Endothelial cell of umbilical vein (primary cell): ENCODE measurements around the gene PCDH9. TPM values are rescaled to one million over a fixed set of nuclear protein-coding genes. Genes with fewer than 3 reads are reported as not detected.

Source experiments
- BruUV-seq: library from RNA; stranded (reverse); fragments of 400-500 nt; replicated peaks from 2 replicates; lab custom pipeline; 2021; lab: Mats Ljungman, UMichigan
- CTCF ChIA-PET: fragments of 300-600, 350-600 bp; sonication (Branson Sonifier 250); formaldehyde crosslinking; loops from one replicate; lab custom pipeline; 2021; ENCODE audit warnings: antibody characterized with exemption, inconsistent platforms; lab: Charles Lee
- POLR2A ChIA-PET: fragments of 300-600, 350-600 bp; sonication (Branson Sonifier 250); formaldehyde crosslinking; loops from one replicate; lab custom pipeline; 2021; ENCODE audit warnings: antibody characterized with exemption, inconsistent platforms; lab: Charles Lee
- DNase-seq: peaks from one replicate; pipeline ENCODE4 v3.0.0-alpha.2; 2011; ENCODE audit warnings: low read depth, low spot score
- FAIRE-seq: peaks from 2 replicates; lab custom pipeline; 2011; peaks lifted over from hg19 to GRCh38; lab: Jason Lieb, UNC
- H2AFZ ChIP-seq: 2 replicates; pipeline ENCODE4 v1.6.0; 2012; ENCODE audit warnings: low read depth, low read length, control low read depth, inconsistent platforms
- H3K27ac ChIP-seq: 2 replicates; pipeline ENCODE4 v1.5.1; 2011; ENCODE audit warnings: low read depth, mild to moderate bottlenecking, control low read depth, low read length, moderate library complexity; ENCODE audit not compliant: insufficient read depth
- H3K27me3 ChIP-seq, 2 experiments: 2 replicates each; pipeline versions ENCODE4 v1.6.0 to v1.6.1; 2011; ENCODE audit warnings: low read length in 2 of 2, mixed read lengths in 1 of 2; ENCODE audit not compliant: control insufficient read depth in 2 of 2, insufficient read depth in 2 of 2
- H3K36me3 ChIP-seq, 2 experiments: 2 replicates in 1 of 2; 3 replicates in 1 of 2; pipeline ENCODE4 v1.5.1; 2011; ENCODE audit warnings: low read length in 2 of 2, mild to moderate bottlenecking in 1 of 2, moderate library complexity in 1 of 2; ENCODE audit not compliant: control insufficient read depth in 2 of 2, insufficient read depth in 2 of 2; ENCODE audit errors: extremely low read depth in 1 of 2
- H3K4me1 ChIP-seq: 3 replicates; pipeline ENCODE4 v1.5.1; 2011; ENCODE audit warnings: mild to moderate bottlenecking, low read length; ENCODE audit not compliant: control insufficient read depth, insufficient read depth; ENCODE audit errors: extremely low read depth
- H3K4me2 ChIP-seq: 2 replicates; pipeline ENCODE4 v1.6.1; 2011; ENCODE audit warnings: low read length, control low read depth, mixed read lengths; ENCODE audit not compliant: insufficient read depth
- H3K4me3 ChIP-seq, 3 experiments: fragments of 200-600 bp in 1 of 3; sonication (generic), shearing (Covaris generic) in 1 of 3; replicated peaks in 1 of 3; 2 replicates each; pipeline ENCODE4 v1.5.1; 2011 to 2016; ENCODE audit warnings: control low read depth in 3 of 3, low read length in 3 of 3, mild to moderate bottlenecking in 2 of 3, inconsistent platforms in 1 of 3, low read depth in 1 of 3, moderate library complexity in 1 of 3; ENCODE audit not compliant: insufficient read depth in 1 of 3
- H3K79me2 ChIP-seq: 2 replicates; pipeline ENCODE4 v1.6.0; 2012; ENCODE audit warnings: low read length, inconsistent platforms; ENCODE audit not compliant: control insufficient read depth, insufficient read depth
- H3K9ac ChIP-seq: replicated peaks from 2 replicates; pipeline ENCODE3; 2011; ENCODE audit warnings: low read length, control low read depth; ENCODE audit not compliant: insufficient read depth; ENCODE audit errors: extremely low read depth
- H3K9me1 ChIP-seq: replicated peaks from 3 replicates; pipeline ENCODE4 v1.6.0; 2011; ENCODE audit warnings: mild to moderate bottlenecking, low read length; ENCODE audit not compliant: control insufficient read depth, insufficient read depth; ENCODE audit errors: extremely low read depth
- H3K9me3 ChIP-seq: replicated peaks from 2 replicates; pipeline ENCODE4 v1.5.1; 2012; ENCODE audit warnings: low read length, inconsistent platforms; ENCODE audit not compliant: control insufficient read depth, insufficient read depth
- H4K20me1 ChIP-seq: replicated peaks from 2 replicates; pipeline ENCODE3; 2011; ENCODE audit warnings: mild to moderate bottlenecking, low read length; ENCODE audit not compliant: control insufficient read depth, insufficient read depth; ENCODE audit errors: extremely low read depth
- EZH2 ChIP-seq: IDR thresholded peaks from 2 replicates; pipeline ENCODE4 v1.6.1; 2012; ENCODE audit warnings: borderline replicate concordance, low read depth, mild to moderate bottlenecking, moderate library complexity, low read length, inconsistent platforms; ENCODE audit not compliant: severe bottlenecking
- FOS ChIP-seq: IDR thresholded peaks from 2 replicates; pipeline ENCODE4 v1.6.1; 2011; ENCODE audit warnings: mild to moderate bottlenecking, low read length, moderate library complexity, borderline replicate concordance; ENCODE audit not compliant: insufficient read depth
- GATA2 ChIP-seq: IDR thresholded peaks from 2 replicates; pipeline ENCODE4 v1.7.0; 2011; ENCODE audit warnings: low read depth, mild to moderate bottlenecking, moderate library complexity, mixed read lengths, low read length; ENCODE audit not compliant: insufficient read length, insufficient read depth
- JUN ChIP-seq: IDR thresholded peaks from 2 replicates; pipeline ENCODE4 v1.6.1; 2011; ENCODE audit warnings: borderline replicate concordance, low read depth; ENCODE audit not compliant: insufficient read length, insufficient read depth
- MYC ChIP-seq: IDR thresholded peaks from one replicate; pipeline ENCODE4 v1.6.1; 2011; ENCODE audit warnings: mild to moderate bottlenecking, low read depth, low read length
- POLR2A ChIP-seq: IDR thresholded peaks from 2 replicates; pipeline ENCODE4 v1.6.1; 2012; ENCODE audit warnings: low read depth, mild to moderate bottlenecking, control low read depth, low read length
- POLR2AphosphoS5 ChIP-seq: IDR thresholded peaks from 2 replicates; pipeline ENCODE4 v1.6.1; 2012; ENCODE audit warnings: low read depth, mild to moderate bottlenecking, control low read depth, low read length, moderate library complexity; ENCODE audit not compliant: insufficient read depth
- dilution Hi-C: fragments of 300-500 bp; cut with MboI; formaldehyde crosslinking; loops from one replicate; pipeline ENCODE4 v1.15.0; 2019; ENCODE audit warnings: low sequenced_read_pairs; ENCODE audit not compliant: extremely low pct_ligation_motif_present
- intact Hi-C: fragments of 100-400 bp; cut with micrococcal nuclease; formaldehyde crosslinking; loops from one replicate; pipeline ENCODE4 v1.10.0; 2022
- polyA plus RNA-seq, 4 experiments: library from polyadenylated mRNA; depleted of rRNA in 3 of 4; stranded (reverse) in 3 of 4; unstranded in 1 of 4; fragments of >200 nt; gene quantifications; 2 replicates each; pipeline versions ENCODE4 v1.2.1 to v1.2.3, GENCODE V29; 2011 to 2012; ENCODE audit warnings: missing spikeins in 1 of 4
- total RNA-seq: library from RNA; stranded (reverse); gene quantifications from 2 replicates; pipeline ENCODE4 v1.2.3, GENCODE V29; 2021
- TF ChIP-seq, protein P1 (sequence below): IDR thresholded peaks from 2 replicates; pipeline ENCODE4 v1.6.1; 2011; ENCODE audit not compliant: insufficient read depth, insufficient read length
- TF ChIP-seq, protein P2 (sequence below), 2 donors: IDR thresholded peaks; 1 replicate in 1 of 2; 2 replicates in 1 of 2; pipeline ENCODE4 v1.5.1; 2011; ENCODE audit warnings: low read length in 2 of 2, mild to moderate bottlenecking in 2 of 2, moderate library complexity in 2 of 2, control low read depth in 1 of 2, inconsistent platforms in 1 of 2, low read depth in 1 of 2; ENCODE audit not compliant: insufficient read depth in 1 of 2; ENCODE audit errors: extremely low read depth in 1 of 2

Gene PCDH9
- total and polyA plus RNA-seq, 2 donors (not counting 3 experiments of a cell fraction or from before 2014, with no cell fraction given) = 1.1 to 5.2 TPM

GRCh38 chr13:67048821-67049150 lies 181.3 kb downstream of the PCDH9 start:
- Histone ChIP-seq H3K9ac (no peak overlapping the region), H2AFZ (peak overlapping the region; percentile 40), H3K79me2 (no peaks in the 10 kb centered on the region), H3K4me2 (no peak overlapping the region), H3K27me3 (no peaks in the 10 kb centered on the region), H4K20me1 (no peaks in the 10 kb centered on the region), H3K27ac (peak overlapping the region; percentile 13), H3K4me3 (no peak overlapping the region), H3K9me3 (no peaks in the 10 kb centered on the region), H3K36me3 (no peaks in the 10 kb centered on the region), H3K4me1 (peaks cover 7% of the 10 kb centered on the region), H3K9me1 (no peaks in the 10 kb centered on the region)
- ChIA-PET CTCF (interaction anchor here (0.9 to 1.3 kb wide), 4 partner anchors 16 to 1675 kb away, joined by 3 read pairs; no protein-coding TSS in a partner anchor), POLR2A (no interaction called here)
- intact Hi-C loops = no loop called here
- dilution Hi-C loops = no loop called here
- TF ChIP-seq MYC (no peak), EZH2 (no peak), GATA2 (no peak), POLR2AphosphoS5 (no peak), FOS (no peak), POLR2A (no peak), JUN (no peak)
- TF ChIP-seq, protein P1, sequence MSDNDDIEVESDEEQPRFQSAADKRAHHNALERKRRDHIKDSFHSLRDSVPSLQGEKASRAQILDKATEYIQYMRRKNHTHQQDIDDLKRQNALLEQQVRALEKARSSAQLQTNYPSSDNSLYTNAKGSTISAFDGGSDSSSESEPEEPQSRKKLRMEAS = no peak
- TF ChIP-seq, protein P2, sequence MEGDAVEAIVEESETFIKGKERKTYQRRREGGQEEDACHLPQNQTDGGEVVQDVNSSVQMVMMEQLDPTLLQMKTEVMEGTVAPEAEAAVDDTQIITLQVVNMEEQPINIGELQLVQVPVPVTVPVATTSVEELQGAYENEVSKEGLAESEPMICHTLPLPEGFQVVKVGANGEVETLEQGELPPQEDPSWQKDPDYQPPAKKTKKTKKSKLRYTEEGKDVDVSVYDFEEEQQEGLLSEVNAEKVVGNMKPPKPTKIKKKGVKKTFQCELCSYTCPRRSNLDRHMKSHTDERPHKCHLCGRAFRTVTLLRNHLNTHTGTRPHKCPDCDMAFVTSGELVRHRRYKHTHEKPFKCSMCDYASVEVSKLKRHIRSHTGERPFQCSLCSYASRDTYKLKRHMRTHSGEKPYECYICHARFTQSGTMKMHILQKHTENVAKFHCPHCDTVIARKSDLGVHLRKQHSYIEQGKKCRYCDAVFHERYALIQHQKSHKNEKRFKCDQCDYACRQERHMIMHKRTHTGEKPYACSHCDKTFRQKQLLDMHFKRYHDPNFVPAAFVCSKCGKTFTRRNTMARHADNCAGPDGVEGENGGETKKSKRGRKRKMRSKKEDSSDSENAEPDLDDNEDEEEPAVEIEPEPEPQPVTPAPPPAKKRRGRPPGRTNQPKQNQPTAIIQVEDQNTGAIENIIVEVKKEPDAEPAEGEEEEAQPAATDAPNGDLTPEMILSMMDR (IDR thresholded peaks at IDR 0.05; ENCODE audit: extremely low read depth in 1 of 2, insufficient read depth in 1 of 2, low read depth in 1 of 2, low read length in 2 of 2) = no peak
- BruUV-seq = no TSS peak
- no peak for FAIRE-seq
- no peak for DNase-seq
